Transverse colon (tissue), 4 donors: ENCODE measurements around the gene MREG. TPM values are rescaled to one million over a fixed set of nuclear protein-coding genes. Genes with fewer than 3 reads are reported as not detected.

Source experiments
- DNase-seq: peaks from one replicate; pipeline ENCODE4 v3.0.0-alpha.2; 2019
- H3K27ac ChIP-seq, 4 donors: fragments of 200-600 bp; sonication (generic); 2 replicates each; pipeline ENCODE4 v1.5.1; 2016 to 2018; ENCODE audit warnings: inconsistent platforms in 4 of 4
- H3K27me3 ChIP-seq: fragments of 200-600 bp; sonication (generic); 2 replicates; pipeline ENCODE4 v1.5.1; 2017; ENCODE audit warnings: inconsistent platforms
- H3K36me3 ChIP-seq, 4 donors: fragments of 200-600 bp; sonication (generic); 2 replicates each; pipeline ENCODE4 v1.5.1; 2017 to 2019; ENCODE audit warnings: inconsistent platforms in 4 of 4
- H3K4me1 ChIP-seq, 4 donors: fragments of 200-600 bp; sonication (generic); 2 replicates each; pipeline ENCODE4 v1.5.1; 2017 to 2020; ENCODE audit warnings: inconsistent platforms in 4 of 4
- H3K4me3 ChIP-seq, 4 donors: fragments of 200-600 bp; sonication (generic); 1 replicate in 1 of 4; 2 replicates in 3 of 4; pipeline versions ENCODE4 v1.5.1 to v1.6.1; 2017 to 2019; ENCODE audit warnings: inconsistent platforms in 4 of 4
- H3K9me3 ChIP-seq, 2 donors: fragments of 200-600 bp; sonication (generic); 2 replicates each; pipeline ENCODE4 v1.5.1; 2017 to 2019; ENCODE audit warnings: inconsistent platforms in 2 of 2
- CTCF ChIP-seq, 5 experiments: fragments of 200-600 bp in 3 of 5; fragments of 450-650 bp in 2 of 5; sonication (generic) in 3 of 5; IDR thresholded peaks; 1 replicate in 2 of 5; 2 replicates in 3 of 5; pipeline ENCODE4 v1.5.1; 2016 to 2017; ENCODE audit warnings: antibody characterized with exemption in 5 of 5, inconsistent platforms in 3 of 5, mild to moderate bottlenecking in 2 of 5, moderate library complexity in 1 of 5
- EP300 ChIP-seq: sonication (generic); formaldehyde crosslinking; IDR thresholded peaks from one replicate; pipeline ENCODE4 v1.6.1; 2017; ENCODE audit warnings: antibody characterized with exemption, low read depth
- POLR2A ChIP-seq: fragments of 450-650 bp; IDR thresholded peaks from one replicate; pipeline ENCODE4 v1.6.1; 2016; ENCODE audit warnings: antibody characterized with exemption, mild to moderate bottlenecking, moderate library complexity
- POLR2AphosphoS5 ChIP-seq, 3 donors: sonication (generic); formaldehyde crosslinking; IDR thresholded peaks; one replicate each; pipeline ENCODE4 v1.6.1; 2016; ENCODE audit warnings: antibody characterized with exemption in 3 of 3
- WGBS, 2 donors: methylation state at CpG; one replicate each; pipeline ENCODE4 v1.1.5; 2018; ENCODE audit warnings: low coverage in 1 of 2; 5-methylcytosine and 5-hydroxymethylcytosine counted together
- in situ Hi-C, 4 donors: fragments of 200-750 bp; cut with MboI; loops; one replicate each; pipeline versions ENCODE4 v1.15.0 to v1.15.1; 2017; ENCODE audit warnings: low sequenced_read_pairs in 3 of 4, low pct_ligation_motif_present in 1 of 4, low pct_unique_long_range_greater_than_20kb in 1 of 4
- intact Hi-C: fragments of 100-400 bp; cut with DNase I; formaldehyde crosslinking; loops from one replicate; pipeline ENCODE4 v1.15.1; 2023; ENCODE audit warnings: low total_unique reads
- total RNA-seq, 4 donors: library from RNA; depleted of rRNA; stranded (reverse); fragments of >200 nt; gene quantifications; one replicate each; pipeline ENCODE4 v1.1.0, GENCODE V29; 2016

The MREG gene
- total RNA-seq, 4 donors from 2014 or later: 1.5 to 8.5 (median 5.1) TPM

- in situ Hi-C loops: loop anchor here in 1 of 4 donors (10.0 kb wide), 1 partner anchor 67 kb away; no protein-coding TSS in a partner anchor
- Histone ChIP-seq H3K36me3 (no peaks in the 10 kb centered on the region), H3K9me3 (no peaks in the 10 kb centered on the region), H3K27me3 (no peaks in the 10 kb centered on the region), H3K27ac (no peak overlapping the region), H3K4me1 (no peaks in the 10 kb centered on the region), H3K4me3 (no peak overlapping the region)
- intact Hi-C loops: no loop called here
- DNase-seq: no peak
- TF ChIP-seq POLR2A: no peak
- TF ChIP-seq EP300: no peak
- TF ChIP-seq POLR2AphosphoS5 (IDR thresholded peaks at IDR 0.05): no peak
- TF ChIP-seq CTCF (IDR thresholded peaks at IDR 0.05): no peak
- 80 to 87% methylated on average over 7 of the region's 7 CpGs for WGBS, 2 donors
These were observed 8.6 kb upstream of the MREG start for GRCh38 chr2:216021768-216022565.

- peaks cover 0 to 4% (median 2%) of the 10 kb centered on the region in 4 donors for H3K4me1 ChIP-seq
- in situ Hi-C loops (no loop called here), intact Hi-C loops (no loop called here)
- no peak for DNase-seq
- H3K36me3 ChIP-seq: no peaks in the 10 kb centered on the region
- H3K27ac ChIP-seq: no peak overlapping the region
- no peaks in the 10 kb centered on the region for H3K9me3 ChIP-seq
- H3K4me3 ChIP-seq: no peak overlapping the region
- WGBS, 2 donors: 91 to 100% methylated on average over 2 to 3 of the region's 3 CpGs
- H3K27me3 ChIP-seq: no peaks in the 10 kb centered on the region
- no peak for TF ChIP-seq EP300
- no peak for TF ChIP-seq CTCF (IDR thresholded peaks at IDR 0.05)
- no peak for TF ChIP-seq POLR2AphosphoS5 (IDR thresholded peaks at IDR 0.05)
- no peak for TF ChIP-seq POLR2A
These were observed 5.4 kb upstream of the MREG start for GRCh38 chr2:216018709-216019108.

- DNase-seq: peak; percentile 33
- H3K9me3 ChIP-seq: no peaks in the 10 kb centered on the region
- H3K36me3 ChIP-seq: no peaks in the 10 kb centered on the region
- WGBS, 2 donors: 67 to 74% methylated on average over 1 to 4 of the region's 4 CpGs
- TF ChIP-seq EP300 (no peak), CTCF (IDR thresholded peaks at IDR 0.05) (no peak), POLR2A (no peak), POLR2AphosphoS5 (IDR thresholded peaks at IDR 0.05) (no peak)
- H3K27ac ChIP-seq: no peak overlapping the region
- peaks cover 0 to 8% (median 7%) of the 10 kb centered on the region in 4 donors for H3K4me1 ChIP-seq
- intact Hi-C loops (no loop called here), in situ Hi-C loops (no loop called here)
- no peaks in the 10 kb centered on the region for H3K27me3 ChIP-seq
- H3K4me3 ChIP-seq: no peak overlapping the region
These were observed 4.0 kb upstream of the MREG start for GRCh38 chr2:216017365-216017764.

GRCh38 chr2:216016581-216016980, 3.2 kb upstream of the MREG start:
- DNase-seq: no peak
- Histone ChIP-seq H3K9me3 (no peaks in the 10 kb centered on the region), H3K27ac (no peak overlapping the region), H3K4me1 (peaks cover 0 to 14% (median 7%) of the 10 kb centered on the region in 4 donors), H3K4me3 (no peak overlapping the region), H3K27me3 (no peaks in the 10 kb centered on the region), H3K36me3 (no peaks in the 10 kb centered on the region)
- intact Hi-C loops: no loop called here
- in situ Hi-C loops: no loop called here
- WGBS, 2 donors: 44 to 55% methylated on average over 1 of the region's 1 CpG
- TF ChIP-seq EP300 (no peak), CTCF (IDR thresholded peaks at IDR 0.05) (no peak), POLR2AphosphoS5 (IDR thresholded peaks at IDR 0.05) (no peak)
